Measurements from ENCODE around the gene PCNX3. TPM values are rescaled to one million over a fixed set of nuclear protein-coding genes. Genes with fewer than 3 reads are reported as not detected.

Gene PCNX3
- total RNA-seq, 2 experiments from 2014 or later, result 21.6 to 24.7 TPM

- peaks cover 57% of the 10 kb centered on the region for H3K4me1 Mint-ChIP-seq (ENCODE audit: low read depth)
- H3K36me3 Mint-ChIP-seq (ENCODE audit: low read depth), result peaks cover 45% of the 10 kb centered on the region
- no peak for DNase-seq
- H3K27ac Mint-ChIP-seq, result peak overlapping the region; percentile 79
- intact Hi-C loops (cut with micrococcal nuclease), result no loop called here
- CTCF ChIA-PET, result interaction anchor here (0.6 kb wide), 1 partner anchor 85 kb away, joined by 3 read pairs; no protein-coding TSS in a partner anchor
- no peaks in the 10 kb centered on the region for H3K9me3 Mint-ChIP-seq
- H3K27me3 Mint-ChIP-seq (ENCODE audit: low read depth), result no peaks in the 10 kb centered on the region
- peak overlapping the region; percentile 73 for H3K4me3 Mint-ChIP-seq
These were observed 25.9 kb downstream of the PCNX3 start for GRCh38 chr11:65641297-65642013.

GRCh38 chr11:65642014-65642671, 26.6 kb downstream of the PCNX3 start:
- DNase-seq, result no peak
- peaks cover 41% of the 10 kb centered on the region for H3K36me3 Mint-ChIP-seq (ENCODE audit: low read depth)
- H3K4me1 Mint-ChIP-seq (ENCODE audit: low read depth), result peaks cover 54% of the 10 kb centered on the region
- H3K27ac Mint-ChIP-seq, result peak overlapping the region; percentile 79
- H3K4me3 Mint-ChIP-seq, result peak overlapping the region; percentile 73
- intact Hi-C loops (cut with micrococcal nuclease), result no loop called here
- no peaks in the 10 kb centered on the region for H3K9me3 Mint-ChIP-seq
- CTCF ChIA-PET, result interaction anchor here (1.3 kb wide), 1 partner anchor 15 kb away, joined by 3 read pairs; no protein-coding TSS in a partner anchor
- H3K27me3 Mint-ChIP-seq (ENCODE audit: low read depth), result no peaks in the 10 kb centered on the region

GRCh38 chr11:65643971-65644370, 28.4 kb downstream of the PCNX3 start:
- Mint-ChIP-seq H3K27ac (peak overlapping the region; percentile 77), H3K36me3 (ENCODE audit: low read depth) (peaks cover 37% of the 10 kb centered on the region), H3K4me1 (ENCODE audit: low read depth) (peaks cover 44% of the 10 kb centered on the region), H3K27me3 (ENCODE audit: low read depth) (no peaks in the 10 kb centered on the region), H3K9me3 (no peaks in the 10 kb centered on the region), H3K4me3 (no peak overlapping the region)
- peak; percentile 74 for DNase-seq
- CTCF ChIA-PET, result interaction anchor here (1.1 to 1.3 kb wide), 2 partner anchors 56 to 103 kb away, joined by 3 read pairs; no protein-coding TSS in a partner anchor
- intact Hi-C loops (cut with micrococcal nuclease), result loop anchor here (1.0 kb wide), 1 partner anchor 8 kb away; no protein-coding TSS in a partner anchor

- H3K4me1 Mint-ChIP-seq (ENCODE audit: low read depth), result peaks cover 37% of the 10 kb centered on the region
- H3K27ac Mint-ChIP-seq, result no peak overlapping the region
- CTCF ChIA-PET, result interaction anchor here (0.5 kb wide), 1 partner anchor 31 kb away, joined by 3 read pairs; the partner anchor contains the start of gene MAP3K11
- no peak for DNase-seq
- H3K36me3 Mint-ChIP-seq (ENCODE audit: low read depth), result peaks cover 32% of the 10 kb centered on the region
- no peak overlapping the region for H3K4me3 Mint-ChIP-seq
- intact Hi-C loops (cut with micrococcal nuclease), result no loop called here
- H3K27me3 Mint-ChIP-seq (ENCODE audit: low read depth), result no peaks in the 10 kb centered on the region
- no peaks in the 10 kb centered on the region for H3K9me3 Mint-ChIP-seq
These were observed 29.3 kb downstream of the PCNX3 start for GRCh38 chr11:65644837-65645236.

- H3K4me1 Mint-ChIP-seq (ENCODE audit: low read depth), result peaks cover 30% of the 10 kb centered on the region
- no peak for DNase-seq
- no peaks in the 10 kb centered on the region for H3K27me3 Mint-ChIP-seq (ENCODE audit: low read depth)
- H3K4me3 Mint-ChIP-seq, result no peak overlapping the region
- H3K36me3 Mint-ChIP-seq (ENCODE audit: low read depth), result peaks cover 29% of the 10 kb centered on the region
- H3K9me3 Mint-ChIP-seq, result no peaks in the 10 kb centered on the region
- H3K27ac Mint-ChIP-seq, result peak overlapping the region; percentile 59
- CTCF ChIA-PET, result no interaction called here
- intact Hi-C loops (cut with micrococcal nuclease), result no loop called here
These were observed 30.1 kb downstream of the PCNX3 start for GRCh38 chr11:65645710-65646109.

GRCh38 chr11:65646288-65646957, 30.8 kb downstream of the PCNX3 start:
- H3K4me3 Mint-ChIP-seq, result no peak overlapping the region
- intact Hi-C loops (cut with micrococcal nuclease), result no loop called here

GRCh38 chr11:65646958-65647701, 31.6 kb downstream of the PCNX3 start:
- intact Hi-C loops (cut with micrococcal nuclease), result no loop called here
- Mint-ChIP-seq H3K4me1 (ENCODE audit: low read depth) (peaks cover 27% of the 10 kb centered on the region), H3K4me3 (no peak overlapping the region), H3K27me3 (ENCODE audit: low read depth) (no peaks in the 10 kb centered on the region), H3K27ac (no peak overlapping the region), H3K36me3 (ENCODE audit: low read depth) (peaks cover 26% of the 10 kb centered on the region), H3K9me3 (no peaks in the 10 kb centered on the region)
- DNase-seq, result no peak
- CTCF ChIA-PET, result no interaction called here

More at GRCh38 chr11:65646288-65646957, 30.8 kb downstream of the PCNX3 start:
- H3K27ac Mint-ChIP-seq, result no peak overlapping the region
- no peak for DNase-seq
- peaks cover 27% of the 10 kb centered on the region for H3K4me1 Mint-ChIP-seq (ENCODE audit: low read depth)
- no peaks in the 10 kb centered on the region for H3K9me3 Mint-ChIP-seq
- H3K36me3 Mint-ChIP-seq (ENCODE audit: low read depth), result peaks cover 28% of the 10 kb centered on the region
- no peaks in the 10 kb centered on the region for H3K27me3 Mint-ChIP-seq (ENCODE audit: low read depth)
- CTCF ChIA-PET, result no interaction called here

GRCh38 chr11:65648997-65649493, 33.5 kb downstream of the PCNX3 start:
- Mint-ChIP-seq H3K4me3 (no peak overlapping the region), H3K27ac (no peak overlapping the region), H3K36me3 (ENCODE audit: low read depth) (peaks cover 21% of the 10 kb centered on the region), H3K4me1 (ENCODE audit: low read depth) (peaks cover 30% of the 10 kb centered on the region), H3K27me3 (ENCODE audit: low read depth) (no peaks in the 10 kb centered on the region), H3K9me3 (no peaks in the 10 kb centered on the region)
- intact Hi-C loops (cut with micrococcal nuclease), result no loop called here
- DNase-seq, result no peak
- CTCF ChIA-PET, result no interaction called here

- Mint-ChIP-seq H3K4me1 (ENCODE audit: low read depth) (peaks cover 26% of the 10 kb centered on the region), H3K4me3 (no peak overlapping the region), H3K9me3 (no peaks in the 10 kb centered on the region), H3K27me3 (ENCODE audit: low read depth) (no peaks in the 10 kb centered on the region), H3K36me3 (ENCODE audit: low read depth) (peaks cover 15% of the 10 kb centered on the region), H3K27ac (no peak overlapping the region)
- no peak for DNase-seq
- intact Hi-C loops (cut with micrococcal nuclease), result loop anchor here (5.0 kb wide), 1 partner anchor 268 kb away; the partner anchor contains the start of gene SLC25A45
- CTCF ChIA-PET, result interaction anchor here (1.0 kb wide), 1 partner anchor 10 kb away, joined by 3 read pairs; no protein-coding TSS in a partner anchor
These were observed 34.3 kb downstream of the PCNX3 start for GRCh38 chr11:65649656-65650546.

- no peak for DNase-seq
- peaks cover 16% of the 10 kb centered on the region for H3K36me3 Mint-ChIP-seq (ENCODE audit: low read depth)
- intact Hi-C loops (cut with micrococcal nuclease), result loop anchor here (5.0 kb wide), 1 partner anchor 268 kb away; the partner anchor contains the start of gene SLC25A45
- no peaks in the 10 kb centered on the region for H3K27me3 Mint-ChIP-seq (ENCODE audit: low read depth)
- no peak overlapping the region for H3K4me3 Mint-ChIP-seq
- peak overlapping the region; percentile 38 for H3K27ac Mint-ChIP-seq
- H3K9me3 Mint-ChIP-seq, result no peaks in the 10 kb centered on the region
- H3K4me1 Mint-ChIP-seq (ENCODE audit: low read depth), result peaks cover 30% of the 10 kb centered on the region
- CTCF ChIA-PET, result interaction anchor here (1.0 kb wide), 1 partner anchor 10 kb away, joined by 3 read pairs; no protein-coding TSS in a partner anchor
These were observed 35.2 kb downstream of the PCNX3 start for GRCh38 chr11:65650547-65651338.

All from activated naive CD4-positive, alpha-beta T cell treated with anti-CD3 and anti-CD28 coated beads for 36 hours (primary cell).